Ectodermal cell (in vitro differentiated cells): ENCODE data around the gene SMYD2.
"Not testable (repeated sequence)": the region's sequence is repeated elsewhere in the genome, so short reads cannot be mapped to it uniquely, and the experiment has no call there.

Experiments
- H3K27ac ChIP-seq: 2 replicates; pipeline ENCODE4 v1.7.0; 2013; ENCODE audit warnings: mild to moderate bottlenecking, low read depth, low read length; ENCODE audit not compliant: insufficient read depth, poor library complexity, severe bottlenecking
- H3K27me3 ChIP-seq: 2 replicates; pipeline ENCODE4 v1.7.0; 2013; ENCODE audit warnings: mild to moderate bottlenecking, low read length; ENCODE audit not compliant: insufficient read depth, control insufficient read depth, poor library complexity, severe bottlenecking
- H3K36me3 ChIP-seq: one replicate; pipeline ENCODE4 v1.7.0; 2013; ENCODE audit warnings: low read length; ENCODE audit not compliant: control insufficient read depth, insufficient read depth
- H3K4me1 ChIP-seq: one replicate; pipeline ENCODE4 v1.7.0; 2013; ENCODE audit warnings: low read length; ENCODE audit not compliant: control insufficient read depth, insufficient read depth
- H3K4me3 ChIP-seq: 2 replicates; pipeline ENCODE4 v1.7.0; 2013; ENCODE audit warnings: low read depth, low read length, control low read depth; ENCODE audit not compliant: insufficient read depth
- H3K9me3 ChIP-seq: 2 replicates; pipeline ENCODE4 v1.7.0; 2013; ENCODE audit warnings: mild to moderate bottlenecking, low read length, moderate library complexity; ENCODE audit not compliant: control insufficient read depth
- WGBS, 2 experiments: methylation state at CpG; one replicate each; pipeline ENCODE4 v1.1.7; 2013; ENCODE audit warnings: missing lambda C conversion rate in 2 of 2; 5-methylcytosine and 5-hydroxymethylcytosine counted together

SMYD2 gene

GRCh38 chr1:214271174-214271858 lies 9.6 kb upstream of the SMYD2 start:
- Histone ChIP-seq H3K4me3 (no peak overlapping the region), H3K27ac (no peak overlapping the region)

DNA sequence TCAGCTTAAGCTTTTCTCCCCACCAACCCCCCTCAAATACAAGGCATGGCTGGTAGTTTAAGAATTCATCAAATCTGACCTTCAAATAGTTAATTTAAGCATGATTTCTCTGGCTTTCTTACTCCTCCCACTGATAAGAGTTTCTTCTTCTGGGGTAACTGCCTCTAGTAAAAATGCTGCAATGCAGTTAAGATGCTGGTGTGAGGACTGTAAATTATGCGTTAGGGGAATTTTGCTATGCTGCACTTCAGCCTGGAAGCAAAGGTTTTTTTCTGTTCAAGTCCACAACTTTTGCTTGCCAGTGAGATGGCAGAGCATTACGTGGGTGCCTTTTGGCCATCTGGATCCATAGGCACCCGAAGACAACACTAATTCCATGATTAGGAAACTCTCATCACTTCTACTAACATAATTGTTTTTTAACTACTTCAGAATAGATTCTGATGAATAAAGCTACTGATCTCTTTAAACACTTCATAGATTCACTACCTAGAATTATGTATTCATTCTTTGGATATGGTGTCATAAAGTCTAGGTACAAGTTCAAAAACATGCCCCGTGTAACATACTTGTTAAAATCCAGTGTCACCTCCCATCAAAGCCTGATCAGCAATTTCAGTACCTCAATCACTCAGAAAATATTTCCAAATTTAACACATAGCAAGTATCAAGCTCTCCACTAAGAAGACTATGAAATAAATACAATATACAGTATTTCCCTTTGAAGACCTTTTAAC lies 8.8 kb upstream of the SMYD2 start:
- H3K9me3 ChIP-seq: no peaks in the 10 kb centered on the region
- H3K4me3 ChIP-seq: no peak overlapping the region
- no peaks in the 10 kb centered on the region for H3K4me1 ChIP-seq
- H3K27ac ChIP-seq: no peak overlapping the region
- 84 to 94% methylated on average over 4 of the region's 4 CpGs for WGBS, 2 experiments
- no peaks in the 10 kb centered on the region for H3K27me3 ChIP-seq
- no peaks in the 10 kb centered on the region for H3K36me3 ChIP-seq

More at GRCh38 chr1:214271174-214271858, 9.6 kb upstream of the SMYD2 start:
- no peaks in the 10 kb centered on the region for H3K27me3 ChIP-seq
- WGBS, 2 experiments: 58 to 100% methylated on average over 1 to 3 of the region's 3 CpGs
- no peaks in the 10 kb centered on the region for H3K4me1 ChIP-seq
- no peaks in the 10 kb centered on the region for H3K36me3 ChIP-seq
- H3K9me3 ChIP-seq: no peaks in the 10 kb centered on the region

DNA sequence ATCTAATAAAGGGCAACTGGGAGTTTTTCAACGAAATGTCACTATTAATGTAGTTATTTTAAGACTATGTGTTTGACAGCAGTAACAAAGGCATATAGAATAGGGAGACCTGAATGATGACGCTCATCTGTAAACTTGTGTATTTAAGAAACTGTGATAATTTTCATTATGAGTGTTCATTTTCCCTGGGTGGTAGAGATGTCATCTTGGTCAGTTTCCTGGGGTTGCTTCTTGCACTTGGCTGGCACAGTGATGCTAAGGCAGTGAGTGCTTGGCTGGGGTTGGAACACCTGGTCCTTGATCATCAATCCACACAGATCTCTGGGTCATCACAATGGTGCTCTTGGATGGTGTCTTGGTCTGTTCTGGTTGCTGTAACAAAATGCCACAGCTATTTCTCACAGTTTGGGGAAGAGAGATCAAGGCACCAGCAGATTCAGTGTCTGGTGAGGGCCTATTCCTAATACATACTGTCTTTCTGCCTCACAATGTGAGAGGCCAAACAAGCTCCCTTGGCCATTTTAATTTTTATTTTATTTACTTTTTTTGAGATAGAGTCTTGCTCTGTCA lies 7.9 kb upstream of the SMYD2 start:
- H3K27me3 ChIP-seq: no peaks in the 10 kb centered on the region
- no peak overlapping the region for H3K27ac ChIP-seq
- WGBS, 2 experiments: 97% methylated on average over 2 of the region's 2 CpGs
- no peaks in the 10 kb centered on the region for H3K36me3 ChIP-seq
- H3K9me3 ChIP-seq: no peaks in the 10 kb centered on the region
- H3K4me1 ChIP-seq: no peaks in the 10 kb centered on the region
- no peak overlapping the region for H3K4me3 ChIP-seq

DNA sequence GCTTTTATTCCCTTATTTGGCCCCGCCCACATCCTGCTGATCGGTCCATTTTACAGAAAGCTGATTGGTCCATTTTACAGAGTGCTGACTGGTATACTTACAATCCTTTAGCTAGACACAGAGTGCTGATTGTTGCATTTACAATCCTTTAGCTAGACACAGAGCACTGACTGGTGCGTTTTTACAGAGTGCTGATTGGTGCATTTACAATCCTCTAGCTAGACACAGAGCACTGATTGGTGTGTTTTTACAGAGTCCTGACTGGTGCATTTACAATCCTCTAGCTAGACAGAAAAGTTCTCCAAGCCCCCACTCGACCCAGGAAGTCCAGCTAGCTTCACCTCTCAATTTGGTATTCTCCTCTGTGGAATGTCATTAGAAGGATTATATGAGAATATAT lies 5.3 kb upstream of the SMYD2 start:
- 91 to 94% methylated on average over 4 of the region's 4 CpGs for WGBS, 2 experiments
- not testable (repeated sequence) for H3K36me3 ChIP-seq, H3K4me1 ChIP-seq, H3K9me3 ChIP-seq, H3K27me3 ChIP-seq, H3K4me3 ChIP-seq, H3K27ac ChIP-seq

DNA sequence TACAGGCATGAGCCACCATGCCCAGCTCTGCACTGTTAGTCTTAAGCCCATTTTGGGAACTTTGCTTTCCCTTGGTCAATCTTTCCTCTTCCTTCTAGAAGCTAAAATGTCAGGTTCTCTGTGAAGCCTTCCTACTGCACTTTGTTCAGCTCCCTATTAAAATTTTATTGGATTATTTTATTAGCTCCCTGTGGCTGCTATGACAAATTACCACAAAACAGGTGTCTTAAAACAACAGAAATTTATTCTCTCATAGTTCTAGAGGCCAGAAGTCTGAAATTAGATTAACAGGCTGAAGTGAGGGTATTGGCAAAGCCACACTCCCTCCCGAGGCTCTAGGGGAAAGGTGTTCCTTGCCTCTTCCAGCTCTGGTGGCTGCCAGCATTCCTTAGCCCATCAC lies 4.2 kb upstream of the SMYD2 start:
- Histone ChIP-seq H3K36me3 (no peaks in the 10 kb centered on the region), H3K4me1 (peaks cover 5% of the 10 kb centered on the region), H3K4me3 (no peak overlapping the region), H3K9me3 (no peaks in the 10 kb centered on the region), H3K27ac (no peak overlapping the region), H3K27me3 (peaks cover 3% of the 10 kb centered on the region)
- 81 to 88% methylated on average over 1 of the region's 1 CpG for WGBS, 2 experiments

- Histone ChIP-seq H3K36me3 (no peaks in the 10 kb centered on the region), H3K27me3 (peaks cover 13% of the 10 kb centered on the region), H3K4me3 (no peak overlapping the region), H3K27ac (no peak overlapping the region), H3K9me3 (no peaks in the 10 kb centered on the region), H3K4me1 (peaks cover 5% of the 10 kb centered on the region)
- WGBS, 2 experiments: 80 to 84% methylated on average over 8 to 11 of the region's 11 CpGs
Observed at GRCh38 chr1:214277704-214278635, 3.0 kb upstream of the SMYD2 start.

- 1 to 2% methylated on average over 42 of the region's 42 CpGs for WGBS, 2 experiments
- Histone ChIP-seq H3K27ac (peak overlapping the region; percentile 77), H3K27me3 (peaks cover 17% of the 10 kb centered on the region), H3K4me1 (peaks cover 5% of the 10 kb centered on the region), H3K9me3 (no peaks in the 10 kb centered on the region), H3K36me3 (no peaks in the 10 kb centered on the region), H3K4me3 (peak overlapping the region; percentile 88)
Observed at GRCh38 chr1:214280386-214281020, 456 bp upstream of the SMYD2 start.

DNA sequence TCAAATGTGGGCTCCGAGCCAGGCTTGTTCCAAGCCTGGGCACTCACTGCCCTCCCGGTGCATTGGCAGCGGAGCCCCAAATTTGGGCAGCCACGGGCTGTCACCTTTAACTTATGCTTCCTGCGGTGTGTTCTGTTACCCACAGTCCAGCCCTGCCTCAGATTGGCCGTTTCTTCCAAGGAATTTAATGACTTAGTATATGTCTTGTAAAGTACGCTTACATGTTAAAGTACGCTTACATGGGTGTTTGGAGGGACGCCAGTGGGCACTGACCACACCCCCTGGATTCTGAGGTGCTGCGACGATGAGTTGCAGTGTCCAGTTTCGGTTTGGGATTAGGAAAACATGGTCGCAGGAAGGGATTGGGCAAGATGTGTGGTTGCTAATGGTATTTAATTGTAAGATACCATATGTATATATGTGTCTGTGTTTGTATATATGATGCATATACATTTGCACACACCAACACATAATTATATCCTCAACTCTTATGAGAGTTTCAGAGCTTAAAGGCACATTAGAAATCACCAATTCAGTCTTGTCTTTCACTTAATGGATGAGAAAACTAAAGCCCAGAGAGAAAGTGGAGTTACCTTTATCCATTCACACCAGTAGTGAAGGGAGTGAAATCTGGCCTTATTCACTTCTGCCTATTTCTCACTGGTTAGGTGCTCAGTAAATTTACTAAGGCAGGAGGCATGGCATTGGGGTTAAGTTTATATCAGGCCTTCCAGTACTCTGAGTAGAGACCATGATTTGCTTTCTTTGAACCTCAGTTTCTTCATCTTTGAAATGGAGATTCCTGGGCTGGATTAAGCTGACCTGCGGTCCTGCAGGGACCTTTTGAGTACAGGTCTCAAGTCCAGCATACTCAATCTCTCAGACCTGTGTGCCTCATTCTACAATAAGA lies 1.0 kb downstream of the SMYD2 start:
- H3K27me3 ChIP-seq: peaks cover 17% of the 10 kb centered on the region
- 13 to 17% methylated on average over 14 of the region's 14 CpGs for WGBS, 2 experiments
- H3K36me3 ChIP-seq: no peaks in the 10 kb centered on the region
- H3K9me3 ChIP-seq: no peaks in the 10 kb centered on the region
- H3K27ac ChIP-seq: no peak overlapping the region
- peaks cover 5% of the 10 kb centered on the region for H3K4me1 ChIP-seq
- peak overlapping the region; percentile 88 for H3K4me3 ChIP-seq
